IPS-18c (cell line): ENCODE results near the gene DAB1.

ENCODE experiments used
- H3K4me3 ChIP-seq: 2 replicates; pipeline ENCODE4 v1.7.0; 2013; ENCODE audit warnings: low read depth, mild to moderate bottlenecking, low read length, moderate library complexity; ENCODE audit not compliant: insufficient read depth
- H3K9me3 ChIP-seq: one replicate; pipeline ENCODE4 v1.6.1; 2013; ENCODE audit warnings: mild to moderate bottlenecking, low read length, moderate library complexity; ENCODE audit not compliant: control insufficient read depth, insufficient read depth

Gene DAB1

DNA sequence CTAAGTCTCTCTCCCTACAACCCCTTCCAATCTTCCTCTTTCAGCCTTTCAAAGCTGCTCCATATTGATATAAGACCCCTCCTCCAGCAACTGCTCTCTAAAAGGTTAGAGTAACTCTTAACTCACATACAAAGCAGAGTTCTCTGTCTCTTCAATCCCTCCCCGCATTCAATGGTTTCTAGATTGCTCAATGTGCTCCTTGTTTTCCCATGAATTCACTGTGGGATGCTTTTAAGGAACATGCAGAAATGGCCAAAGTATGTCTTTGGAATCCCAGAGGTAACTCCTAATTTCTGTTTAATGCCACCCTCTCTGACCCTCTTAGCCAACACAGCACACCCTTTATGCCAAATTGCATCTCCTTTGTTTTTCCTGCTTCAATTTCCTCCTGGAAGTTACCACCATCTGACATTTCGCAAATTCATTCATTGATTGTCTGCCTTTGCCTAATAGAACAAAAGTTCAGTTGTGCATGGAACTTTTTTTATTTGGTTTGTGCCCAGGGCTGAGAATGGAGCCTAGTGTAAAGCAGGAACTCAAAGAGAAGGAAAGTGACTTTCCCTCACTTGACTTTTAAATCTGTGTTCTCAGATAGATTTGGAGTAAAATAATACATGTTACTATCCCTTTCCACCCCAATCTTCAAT, 285.3 kb downstream of the DAB1 start:
- Histone ChIP-seq H3K9me3 (no peaks in the 10 kb centered on the region), H3K4me3 (no peak overlapping the region)

DNA sequence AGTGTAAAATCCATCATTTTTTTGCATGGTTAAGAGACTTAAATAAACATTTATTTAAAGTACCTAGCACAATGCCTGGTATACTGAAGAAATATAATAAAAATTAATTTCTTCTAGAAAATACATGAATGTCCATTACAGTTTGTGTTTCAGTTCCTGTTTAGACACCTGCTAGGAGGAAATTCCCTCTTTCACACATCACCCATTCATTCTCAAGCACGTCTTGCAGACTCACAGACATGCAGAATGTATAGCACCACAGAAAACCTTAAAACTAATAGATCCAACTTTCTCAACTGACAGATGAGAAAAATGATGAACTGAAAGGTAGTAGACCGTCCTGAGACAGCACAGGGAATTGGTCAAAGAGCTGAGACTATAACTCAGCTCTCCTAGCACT, 285.9 kb downstream of the DAB1 start:
- no peaks in the 10 kb centered on the region for H3K9me3 ChIP-seq
- no peak overlapping the region for H3K4me3 ChIP-seq

DNA sequence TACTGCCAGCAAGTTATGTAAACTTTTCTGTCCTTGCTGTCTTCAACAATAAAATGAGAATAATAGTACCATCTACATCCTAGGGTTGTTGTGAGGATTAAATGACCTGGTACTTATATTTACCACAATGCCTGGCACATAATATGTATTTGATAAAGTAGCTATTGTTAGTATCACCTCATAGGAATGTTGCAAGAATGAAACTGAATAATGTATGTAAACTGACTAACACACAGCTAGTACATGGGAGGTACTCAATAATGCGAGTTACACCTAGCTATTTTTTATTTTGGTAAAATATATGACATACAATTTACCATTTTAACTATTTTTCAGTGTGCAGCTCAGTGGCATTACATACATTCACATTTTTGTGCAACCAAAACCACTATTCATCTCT, 289.1 kb downstream of the DAB1 start:
- no peaks in the 10 kb centered on the region for H3K9me3 ChIP-seq

DNA sequence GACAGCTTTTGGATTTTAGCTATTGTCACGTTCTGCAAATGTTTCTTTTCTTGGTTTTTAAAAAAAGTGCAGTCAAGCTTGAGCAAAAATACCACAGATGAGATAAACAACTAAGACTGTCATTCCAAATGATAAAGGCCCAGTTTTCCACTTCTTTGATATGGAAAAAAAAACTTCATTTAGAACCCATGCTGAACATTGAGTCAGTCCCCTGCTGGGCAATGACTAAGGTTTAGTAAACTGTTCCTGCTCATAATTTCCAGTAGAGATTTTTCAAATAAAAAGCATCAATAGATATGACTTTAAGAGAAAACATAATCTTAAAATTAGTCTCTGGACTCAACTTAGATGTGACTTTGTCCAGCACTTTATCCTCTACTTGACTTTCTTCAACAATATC, 290.2 kb downstream of the DAB1 start:
- H3K4me3 ChIP-seq, result no peak overlapping the region
- H3K9me3 ChIP-seq, result no peaks in the 10 kb centered on the region

More for the DNA sequence above, 289.1 kb downstream of the DAB1 start:
- no peak overlapping the region for H3K4me3 ChIP-seq

DNA sequence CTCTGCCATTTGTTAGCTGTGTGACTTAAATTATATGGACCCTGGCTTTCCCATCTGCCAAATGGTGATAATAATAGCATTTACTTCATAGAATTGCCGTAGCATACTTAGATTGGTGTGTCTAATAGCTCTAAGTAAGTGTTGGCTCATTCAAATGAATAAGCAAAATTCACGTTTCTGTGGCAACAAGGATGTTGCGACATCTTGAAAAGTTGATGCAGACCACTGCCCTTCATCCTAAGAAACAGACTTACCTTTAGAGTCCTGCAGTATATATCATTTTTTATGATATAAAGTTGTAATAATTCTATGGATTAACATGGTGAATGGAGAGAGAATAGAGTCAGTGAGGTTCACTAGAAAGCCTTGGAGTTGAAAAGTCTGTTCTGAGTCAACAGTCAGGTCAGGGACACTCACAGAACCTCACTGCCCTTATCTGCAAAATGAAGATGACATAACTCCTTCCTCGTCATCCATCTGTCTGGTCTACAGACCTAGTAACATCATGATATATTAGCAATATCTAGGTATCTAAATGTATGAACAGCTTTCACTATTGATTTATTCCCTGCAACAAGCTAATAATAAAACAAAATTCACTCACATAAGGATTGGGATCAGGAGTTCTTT, 290.8 kb downstream of the DAB1 start:
- H3K4me3 ChIP-seq, result no peak overlapping the region

DNA sequence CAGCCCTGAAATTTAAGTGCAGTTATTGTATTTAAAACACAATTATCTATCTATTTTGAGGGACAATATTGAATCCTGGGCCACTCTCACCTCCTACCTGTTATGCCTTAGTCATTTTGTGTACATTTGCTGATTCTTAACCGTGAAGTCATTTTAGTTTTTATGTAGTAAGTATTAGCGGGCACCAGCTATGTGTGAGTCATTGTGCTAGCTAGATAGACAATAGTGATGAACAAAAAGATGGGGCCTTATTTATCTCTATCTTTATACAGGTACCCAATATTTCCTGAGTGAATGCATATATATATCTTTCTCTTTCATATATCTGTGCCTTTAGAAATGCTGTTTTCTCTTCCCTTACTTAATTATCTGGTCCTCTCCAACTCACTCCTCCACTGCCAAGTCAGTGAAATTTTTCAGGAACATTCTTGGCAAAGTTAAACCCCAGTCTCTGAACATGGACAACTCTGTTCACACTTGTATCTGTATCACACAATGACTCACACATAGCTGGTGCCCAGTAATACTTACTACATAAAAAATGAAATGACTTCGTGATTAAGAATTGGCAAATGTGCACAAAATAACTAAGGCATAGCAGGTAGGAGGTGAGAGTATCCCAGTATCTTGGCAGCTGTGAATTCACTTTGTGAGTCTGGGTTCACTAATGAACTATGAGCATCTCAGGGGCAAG, 292.0 kb downstream of the DAB1 start:
- no peaks in the 10 kb centered on the region for H3K9me3 ChIP-seq
- no peak overlapping the region for H3K4me3 ChIP-seq

More for the DNA sequence above, 290.8 kb downstream of the DAB1 start:
- no peaks in the 10 kb centered on the region for H3K9me3 ChIP-seq

DNA sequence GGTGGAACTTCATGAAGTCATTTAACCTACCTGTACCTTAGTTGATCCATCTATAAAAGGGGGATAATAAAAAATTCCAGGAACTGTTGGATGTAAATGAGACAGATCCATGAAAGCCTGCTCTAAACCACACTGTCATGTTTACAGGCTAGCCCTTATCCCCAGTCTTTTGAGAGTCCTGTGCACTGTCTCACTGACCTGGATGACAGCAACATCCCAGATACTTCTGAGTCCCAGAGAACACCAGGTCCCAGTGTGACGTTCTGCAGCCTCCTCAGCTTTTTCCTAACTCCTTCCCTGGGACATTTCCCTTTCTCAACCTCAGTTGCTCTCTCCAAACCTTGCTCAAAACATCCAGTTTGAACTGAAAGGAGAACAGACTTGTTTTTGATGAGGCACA, 292.6 kb downstream of the DAB1 start:
- Histone ChIP-seq H3K4me3 (no peak overlapping the region), H3K9me3 (no peaks in the 10 kb centered on the region)

DNA sequence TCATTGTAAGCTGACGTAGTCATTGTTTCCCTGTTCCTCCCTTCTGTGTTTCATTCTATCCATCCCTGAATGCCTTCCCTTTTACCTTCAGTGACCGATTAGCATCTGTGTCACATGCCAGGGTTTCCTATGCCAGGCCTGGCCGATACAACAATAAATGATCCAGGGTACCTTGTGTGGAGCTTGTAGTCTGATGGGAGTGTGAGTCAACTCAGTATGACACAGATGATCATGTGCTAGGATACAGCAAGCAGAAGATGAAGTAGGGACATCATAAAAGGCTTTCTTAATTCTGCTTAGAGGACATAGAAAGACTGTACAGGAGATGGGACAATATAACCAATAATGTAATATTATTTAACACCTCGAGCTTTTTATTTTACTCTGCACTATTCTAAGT, 294.0 kb downstream of the DAB1 start:
- H3K9me3 ChIP-seq, result no peaks in the 10 kb centered on the region
- no peak overlapping the region for H3K4me3 ChIP-seq

DNA sequence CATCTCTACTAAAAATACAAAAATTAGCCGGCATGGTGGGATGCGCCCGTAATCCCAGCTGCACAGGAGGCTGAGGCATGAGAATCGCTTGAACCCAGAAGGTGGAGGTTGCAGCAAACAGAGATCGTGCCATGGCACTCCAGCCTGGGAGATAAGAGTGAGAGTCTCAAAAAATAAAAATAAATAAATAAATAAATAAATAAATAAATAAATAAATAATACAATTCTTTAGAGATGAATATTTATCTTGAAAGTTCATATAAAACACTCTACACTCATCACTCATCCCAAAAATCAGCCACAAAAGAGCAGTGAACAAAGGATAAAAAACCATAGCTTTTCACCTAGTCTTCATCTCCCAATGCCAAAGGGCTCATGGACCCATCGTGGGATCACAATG, 295.9 kb downstream of the DAB1 start:
- no peak overlapping the region for H3K4me3 ChIP-seq
- H3K9me3 ChIP-seq, result no peaks in the 10 kb centered on the region

DNA sequence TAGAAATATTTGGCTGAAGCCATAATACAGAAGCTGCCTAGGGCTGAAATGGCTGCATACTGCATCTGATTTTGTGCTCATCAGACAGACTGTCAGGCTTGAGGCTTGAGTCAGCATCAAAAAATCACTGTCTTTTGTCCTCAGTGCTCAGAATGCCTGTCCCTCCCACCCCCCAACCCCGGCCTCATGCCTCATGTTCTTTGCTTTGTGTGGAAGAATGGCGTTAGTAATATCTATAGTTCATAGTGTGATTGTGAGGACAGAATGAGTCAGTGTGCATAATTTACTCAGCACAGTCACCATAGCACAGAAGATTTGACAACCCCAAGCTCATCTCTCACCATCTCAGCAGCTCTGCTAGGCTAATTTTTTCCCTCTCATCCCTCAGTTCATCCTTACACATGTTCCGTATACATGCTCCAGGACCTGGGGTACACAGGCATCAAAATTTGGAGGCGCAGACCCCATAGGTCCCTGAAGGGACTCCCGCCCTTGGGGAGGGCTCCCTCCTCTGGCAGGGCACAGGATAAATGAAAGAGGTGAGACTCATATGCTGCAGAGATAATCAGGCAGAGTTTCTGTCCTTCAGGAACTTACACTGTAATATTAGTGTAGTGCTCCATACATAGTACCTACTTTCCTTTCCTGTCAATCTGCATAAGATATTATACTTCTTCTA, 299.0 kb downstream of the DAB1 start:
- Histone ChIP-seq H3K4me3 (no peak overlapping the region), H3K9me3 (no peaks in the 10 kb centered on the region)

DNA sequence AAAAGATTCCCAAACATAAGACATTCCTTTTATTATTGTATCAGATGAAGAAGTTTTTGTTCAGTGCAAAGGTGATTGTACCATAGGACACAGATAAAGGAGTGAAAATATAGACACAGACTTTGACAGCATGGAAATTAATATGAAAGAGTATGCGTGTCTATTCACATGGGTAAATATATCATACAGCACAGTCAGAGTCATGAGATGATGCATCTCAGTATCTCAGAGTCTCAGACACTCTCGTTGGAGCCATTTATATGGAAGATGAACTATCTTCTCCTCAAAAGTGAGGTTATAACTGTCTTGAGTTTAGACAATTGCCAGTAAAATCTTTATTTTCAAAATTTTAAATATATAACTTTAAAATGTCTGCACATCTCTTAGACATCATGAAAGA, 299.7 kb downstream of the DAB1 start:
- Histone ChIP-seq H3K9me3 (no peaks in the 10 kb centered on the region), H3K4me3 (no peak overlapping the region)

DNA sequence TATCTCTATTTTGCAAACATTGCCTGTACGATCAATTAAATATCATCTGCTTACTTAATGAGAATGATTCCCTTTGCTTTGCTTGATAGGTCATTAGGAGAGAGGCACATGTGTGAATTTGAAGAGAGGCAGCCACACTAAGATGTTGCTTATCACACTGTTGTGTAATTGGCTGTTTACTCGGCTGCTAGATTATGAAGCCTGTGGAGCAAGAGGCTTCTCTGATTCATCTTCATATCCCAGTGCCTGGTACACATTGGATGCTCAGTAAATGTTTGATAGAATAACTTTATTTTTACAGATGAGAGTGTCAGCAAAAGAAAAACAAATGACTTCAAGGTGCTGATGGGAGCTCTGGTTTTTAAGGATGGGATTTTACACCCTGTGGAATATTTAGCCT, 301.8 kb downstream of the DAB1 start:
- H3K9me3 ChIP-seq, result no peaks in the 10 kb centered on the region
- H3K4me3 ChIP-seq, result no peak overlapping the region

DNA sequence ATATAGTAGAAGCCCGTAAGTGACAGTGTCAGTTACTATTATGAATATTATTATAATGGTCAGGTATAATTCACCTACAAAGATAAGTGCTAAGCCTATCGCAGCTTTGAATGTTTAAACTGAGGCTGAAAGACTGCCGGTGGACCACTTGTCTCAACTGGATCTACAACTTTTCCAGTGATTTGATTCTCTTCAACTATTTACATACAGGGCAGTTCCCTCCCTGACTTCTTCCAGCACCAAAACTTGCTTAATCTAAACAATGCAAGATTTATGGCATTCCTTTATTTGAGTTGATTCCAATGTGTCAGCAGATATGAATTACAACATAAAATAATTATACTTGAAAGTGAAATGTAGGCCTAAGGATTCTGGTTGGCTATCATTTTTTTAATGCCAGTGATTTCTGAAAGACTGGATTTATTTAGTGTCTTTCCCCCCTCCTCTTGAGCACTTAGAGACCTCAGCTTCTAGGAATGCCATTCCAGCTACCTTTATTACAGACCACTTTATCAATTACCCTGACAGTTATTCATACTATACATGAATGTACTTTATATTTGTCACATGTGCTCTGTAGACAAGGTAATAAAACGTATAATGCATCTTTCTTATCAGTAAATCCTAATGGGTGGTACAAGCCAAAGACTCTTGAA, 304.8 kb downstream of the DAB1 start:
- no peak overlapping the region for H3K4me3 ChIP-seq
- H3K9me3 ChIP-seq, result no peaks in the 10 kb centered on the region

DNA sequence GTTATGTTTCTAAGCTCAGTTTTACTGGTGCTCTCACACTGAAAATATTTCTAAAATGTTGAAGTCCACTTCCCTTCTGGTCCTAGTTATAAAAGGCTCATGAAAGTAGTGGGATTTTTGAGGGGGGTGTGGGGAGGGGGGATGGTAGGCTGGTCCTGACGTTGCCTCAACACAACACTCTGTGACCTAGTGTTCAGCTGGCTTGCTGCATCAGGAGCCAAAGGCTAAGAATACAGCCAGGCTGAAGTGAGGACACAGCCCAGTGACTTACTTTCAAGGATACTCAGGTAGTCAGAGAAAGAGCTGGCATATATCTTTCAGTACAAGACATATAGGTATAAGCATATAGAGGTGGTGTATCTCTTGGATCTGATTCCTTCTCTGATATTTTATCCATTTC, 306.1 kb downstream of the DAB1 start:
- Histone ChIP-seq H3K4me3 (no peak overlapping the region), H3K9me3 (no peaks in the 10 kb centered on the region)

DNA sequence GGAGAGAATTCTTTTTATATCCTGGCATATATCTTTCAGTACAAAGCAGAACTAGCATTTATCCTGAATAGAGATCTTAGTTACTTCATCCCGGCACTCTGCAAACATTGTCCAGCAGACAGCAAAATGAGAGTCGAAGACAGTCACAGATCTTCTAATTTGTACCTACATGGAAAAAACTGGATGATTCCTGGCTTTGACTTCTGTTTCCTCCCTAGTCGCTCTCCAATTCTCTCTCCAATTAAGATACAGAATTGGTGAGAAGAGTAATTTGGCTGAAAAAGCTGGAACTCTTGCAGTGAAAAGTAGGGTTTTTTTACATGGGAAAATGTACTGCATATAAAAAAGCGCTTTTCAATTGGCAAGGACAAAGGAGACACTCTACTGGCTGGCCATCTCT, 307.0 kb downstream of the DAB1 start:
- Histone ChIP-seq H3K4me3 (no peak overlapping the region), H3K9me3 (no peaks in the 10 kb centered on the region)

DNA sequence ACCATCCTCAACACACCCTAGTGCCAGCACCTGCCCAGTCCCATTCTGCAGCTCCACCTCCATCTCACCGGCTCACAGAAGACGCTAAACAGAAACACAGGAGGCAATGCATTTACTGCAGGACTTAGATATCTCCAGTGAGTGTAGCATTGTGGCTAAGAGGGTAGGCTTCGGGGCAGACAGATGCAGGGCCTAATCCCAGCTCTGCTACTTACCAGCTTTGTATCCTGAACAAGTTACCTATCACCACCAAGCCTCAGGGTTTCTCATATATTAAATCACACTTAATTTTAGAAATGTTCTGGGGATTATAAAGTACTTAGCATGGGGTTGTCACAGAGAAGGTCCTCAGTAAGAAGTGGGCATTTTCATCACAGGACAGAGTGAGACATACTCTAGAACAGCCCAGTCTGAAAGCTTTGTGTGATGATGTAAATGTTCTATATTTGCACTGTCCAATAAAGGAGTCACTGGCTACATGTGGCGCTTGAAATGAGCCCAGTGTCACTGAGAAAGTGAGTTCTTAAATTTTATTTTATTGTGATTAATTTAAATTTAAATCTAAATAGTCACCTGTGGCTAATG, 308.7 kb downstream of the DAB1 start:
- Histone ChIP-seq H3K4me3 (no peak overlapping the region), H3K9me3 (no peaks in the 10 kb centered on the region)

DNA sequence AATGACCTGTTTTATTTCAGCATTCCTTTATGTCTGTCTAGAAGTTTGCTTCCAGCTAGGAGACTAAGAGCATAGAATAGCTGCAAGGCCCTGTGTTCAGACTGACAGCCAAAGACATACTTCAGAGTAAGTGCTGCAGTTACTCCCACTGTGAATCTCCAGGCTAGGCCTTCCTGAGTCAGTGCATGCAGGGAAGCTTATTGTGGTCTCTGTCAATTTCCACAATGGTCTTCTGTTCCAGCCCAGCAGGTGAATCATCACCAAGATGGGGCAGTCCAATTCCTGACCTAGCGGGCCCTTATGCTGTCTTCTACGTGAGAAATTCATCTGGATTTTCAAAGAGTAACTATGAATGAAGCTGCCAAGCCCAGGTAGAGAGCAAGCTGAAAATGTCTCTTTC, 311.7 kb downstream of the DAB1 start:
- Histone ChIP-seq H3K4me3 (no peak overlapping the region), H3K9me3 (no peaks in the 10 kb centered on the region)
